Gastroesophageal sphincter (tissue), 4 donors: ENCODE data around the gene KRTAP9-1. TPM values are rescaled to one million over a fixed set of nuclear protein-coding genes. Genes with fewer than 3 reads are reported as not detected.
"Not testable (repeated sequence)": the region's sequence is repeated elsewhere in the genome, so short reads cannot be mapped to it uniquely, and the experiment has no call there.

Source experiments
- ATAC-seq: fragments of 150-250 bp; one replicate; pipeline ENCODE4 v1.9.1; 2016; ENCODE audit warnings: mild to moderate bottlenecking, moderate library complexity
- H3K27ac ChIP-seq, 4 donors: fragments of 200-600 bp; sonication (generic) in 3 of 4; 1 replicate in 3 of 4; 2 replicates in 1 of 4; pipeline ENCODE4 v1.5.1; 2016 to 2019
- H3K27me3 ChIP-seq: fragments of 200-600 bp; sonication (generic); one replicate; pipeline ENCODE4 v1.5.1; 2019
- H3K36me3 ChIP-seq, 2 donors: fragments of 200-600 bp; sonication (generic); one replicate each; pipeline ENCODE4 v1.5.1; 2019; ENCODE audit warnings: control low read depth in 1 of 2
- H3K4me1 ChIP-seq, 3 donors: fragments of 200-600 bp; sonication (generic); 1 replicate in 2 of 3; 2 replicates in 1 of 3; pipeline ENCODE4 v1.5.1; 2016 to 2019; ENCODE audit warnings: control low read depth in 2 of 3
- H3K4me3 ChIP-seq, 2 donors: fragments of 200-600 bp; sonication (generic); one replicate each; pipeline ENCODE4 v1.5.1; 2019; ENCODE audit warnings: mild to moderate bottlenecking in 1 of 2, moderate library complexity in 1 of 2
- H3K9me3 ChIP-seq, 3 donors: fragments of 200-600 bp; sonication (generic); one replicate each; pipeline ENCODE4 v1.5.1; 2017 to 2019; ENCODE audit warnings: control low read depth in 2 of 3
- CTCF ChIP-seq, 4 experiments: fragments of 200-600 bp in 2 of 4; fragments of 450-650 bp in 2 of 4; sonication (generic) in 1 of 4; IDR thresholded peaks; one replicate each; pipeline ENCODE4 v1.5.1; 2017 to 2019; ENCODE audit warnings: antibody characterized with exemption in 4 of 4, mild to moderate bottlenecking in 2 of 4, moderate library complexity in 2 of 4
- EP300 ChIP-seq: sonication (generic); formaldehyde crosslinking; IDR thresholded peaks from one replicate; pipeline ENCODE4 v1.6.1; 2017; ENCODE audit warnings: antibody characterized with exemption, mild to moderate bottlenecking
- POLR2A ChIP-seq, 2 donors: fragments of 450-650 bp; IDR thresholded peaks; one replicate each; pipeline ENCODE4 v1.6.1; 2017; ENCODE audit warnings: antibody characterized with exemption in 2 of 2, mild to moderate bottlenecking in 2 of 2, moderate library complexity in 1 of 2
- POLR2AphosphoS5 ChIP-seq: sonication (generic); formaldehyde crosslinking; IDR thresholded peaks from one replicate; pipeline ENCODE4 v1.6.1; 2017; ENCODE audit warnings: antibody characterized with exemption
- WGBS, 2 donors: methylation state at CpG; one replicate each; pipeline ENCODE4 v1.1.5; 2018; ENCODE audit warnings: low coverage in 1 of 2; 5-methylcytosine and 5-hydroxymethylcytosine counted together
- total RNA-seq, 4 donors: library from RNA; depleted of rRNA; stranded (reverse); fragments of >200 nt; gene quantifications; one replicate each; pipeline ENCODE4 v1.1.0, GENCODE V29; 2016

The KRTAP9-1 gene
- total RNA-seq, 4 donors from 2014 or later = not detected

GRCh38 chr17:41147531-41148204 lies 42.0 kb upstream of the KRTAP9-1 start:
- peaks cover 9% of the 10 kb centered on the region for H3K27me3 ChIP-seq
- ATAC-seq = no peak
- WGBS, 2 donors = 83 to 88% methylated on average over 2 of the region's 2 CpGs
- H3K4me1 ChIP-seq = no peaks in the 10 kb centered on the region
- H3K9me3 ChIP-seq = peaks cover 0 to 16% (median 0%) of the 10 kb centered on the region in 3 donors
- no peaks in the 10 kb centered on the region for H3K36me3 ChIP-seq
- no peak overlapping the region for H3K4me3 ChIP-seq
- H3K27ac ChIP-seq = no peak overlapping the region
- TF ChIP-seq POLR2A (IDR thresholded peaks at IDR 0.05) = no peak
- no peak for TF ChIP-seq POLR2AphosphoS5
- no peak for TF ChIP-seq CTCF (IDR thresholded peaks at IDR 0.05)

- not testable (repeated sequence) for H3K4me1 ChIP-seq, H3K27me3 ChIP-seq, H3K36me3 ChIP-seq, H3K27ac ChIP-seq, ATAC-seq, H3K4me3 ChIP-seq, H3K9me3 ChIP-seq
- 67 to 73% methylated on average over 1 to 7 of the region's 10 CpGs for WGBS, 2 donors
Measured at GRCh38 chr17:41148971-41149651, 40.6 kb upstream of the KRTAP9-1 start.

- H3K4me3 ChIP-seq = no peak within 1 kb of the TSS
- H3K36me3 ChIP-seq = no peaks in the 10 kb centered on the region
- TF ChIP-seq CTCF (IDR thresholded peaks at IDR 0.05) = no peak
- no peak for ATAC-seq
- H3K27ac ChIP-seq = no peak within 1 kb of the TSS
- H3K27me3 ChIP-seq = peaks cover 11% of the 10 kb centered on the region
- peaks cover 0 to 7% (median 0%) of the 10 kb centered on the region in 3 donors for H3K9me3 ChIP-seq
- no peaks in the 10 kb centered on the region for H3K4me1 ChIP-seq
- WGBS, 2 donors = no CpG with 5 or more reads among the region's 2 CpGs
Measured at GRCh38 chr17:41149652-41149985, 40.1 kb upstream of the KRTAP9-1 start, which contains the start of gene KRTAP4-5. TSS of gene KRTAP4-5 (minus strand) at chr17:41149825. CDS start at chr17:41149767, 58 bp downstream.

GRCh38 chr17:41150026-41150425 lies 39.7 kb upstream of the KRTAP9-1 start:
- Histone ChIP-seq H3K36me3 (no peaks in the 10 kb centered on the region), H3K4me3 (no peak overlapping the region), H3K27me3 (peaks cover 15% of the 10 kb centered on the region), H3K27ac (no peak overlapping the region), H3K9me3 (peaks cover 0 to 11% (median 0%) of the 10 kb centered on the region in 3 donors), H3K4me1 (no peaks in the 10 kb centered on the region)
- ATAC-seq = no peak
- TF ChIP-seq POLR2AphosphoS5 = no peak
- no peak for TF ChIP-seq POLR2A (IDR thresholded peaks at IDR 0.05)
- no peak for TF ChIP-seq CTCF (IDR thresholded peaks at IDR 0.05)
- no peak for TF ChIP-seq EP300
- WGBS, 2 donors = 75 to 83% methylated on average over 2 to 4 of the region's 4 CpGs

GRCh38 chr17:41151525-41151924 lies 38.2 kb upstream of the KRTAP9-1 start:
- Histone ChIP-seq H3K27me3 (peaks cover 16% of the 10 kb centered on the region), H3K4me1 (no peaks in the 10 kb centered on the region), H3K4me3 (no peak overlapping the region), H3K36me3 (no peaks in the 10 kb centered on the region), H3K9me3 (peaks cover 0 to 12% (median 0%) of the 10 kb centered on the region in 3 donors), H3K27ac (no peak overlapping the region)
- WGBS, 2 donors = 56 to 73% methylated on average over 2 of the region's 2 CpGs
- no peak for TF ChIP-seq POLR2A (IDR thresholded peaks at IDR 0.05)
- no peak for ATAC-seq

GRCh38 chr17:41153856-41154255 lies 35.8 kb upstream of the KRTAP9-1 start:
- Histone ChIP-seq H3K9me3 (peaks cover 0 to 12% (median 0%) of the 10 kb centered on the region in 3 donors), H3K4me1 (no peaks in the 10 kb centered on the region), H3K27me3 (peaks cover 32% of the 10 kb centered on the region), H3K27ac (no peak overlapping the region), H3K36me3 (no peaks in the 10 kb centered on the region), H3K4me3 (no peak overlapping the region)
- no peak for TF ChIP-seq POLR2AphosphoS5
- TF ChIP-seq CTCF (IDR thresholded peaks at IDR 0.05) = no peak
- TF ChIP-seq EP300 = no peak
- no peak for TF ChIP-seq POLR2A (IDR thresholded peaks at IDR 0.05)
- no peak for ATAC-seq
- 71% methylated on average over 2 of the region's 2 CpGs; no CpG with 5 or more reads in 1 of the 2 donors for WGBS, 2 donors

GRCh38 chr17:41160190-41160589 lies 29.5 kb upstream of the KRTAP9-1 start:
- peaks cover 31% of the 10 kb centered on the region for H3K27me3 ChIP-seq
- WGBS, 2 donors = 60% methylated on average over 1 of the region's 3 CpGs; no CpG with 5 or more reads in 1 of the 2 donors
- ATAC-seq, H3K4me1 ChIP-seq, H3K4me3 ChIP-seq, H3K36me3 ChIP-seq, H3K9me3 ChIP-seq, H3K27ac ChIP-seq: not testable (repeated sequence)
